Esophagus (tissue), 2 donors: ENCODE measurements around the gene ONECUT3. TPM values are rescaled to one million over a fixed set of nuclear protein-coding genes. Genes with fewer than 3 reads are reported as not detected.

Experiments
- H3K27ac ChIP-seq, 2 donors: one replicate each; pipeline ENCODE4 v1.5.1; 2013; ENCODE audit warnings: low read depth in 2 of 2, mild to moderate bottlenecking in 2 of 2, inconsistent platforms in 1 of 2, low read length in 1 of 2, moderate library complexity in 1 of 2
- H3K27me3 ChIP-seq, 2 donors: one replicate each; pipeline ENCODE4 v1.6.1; 2013; ENCODE audit warnings: low read length in 2 of 2, control low read depth in 1 of 2, mild to moderate bottlenecking in 1 of 2; ENCODE audit not compliant: insufficient read depth in 2 of 2, control insufficient read depth in 1 of 2
- H3K36me3 ChIP-seq, 2 donors: one replicate each; pipeline ENCODE4 v1.6.1; 2013; ENCODE audit warnings: low read length in 1 of 2; ENCODE audit not compliant: control insufficient read depth in 2 of 2, insufficient read depth in 2 of 2
- H3K4me1 ChIP-seq, 2 donors: one replicate each; pipeline ENCODE4 v1.6.1; 2013; ENCODE audit warnings: low read length in 1 of 2; ENCODE audit not compliant: control insufficient read depth in 2 of 2, insufficient read depth in 2 of 2
- H3K4me3 ChIP-seq, 2 donors: one replicate each; pipeline ENCODE4 v1.5.1; 2013; ENCODE audit warnings: low read length in 2 of 2, mild to moderate bottlenecking in 2 of 2, low read depth in 1 of 2, moderate library complexity in 1 of 2
- H3K9me3 ChIP-seq, 2 donors: one replicate each; pipeline ENCODE4 v1.6.1; 2013; ENCODE audit warnings: mild to moderate bottlenecking in 2 of 2, low read depth in 1 of 2, low read length in 1 of 2, moderate library complexity in 1 of 2; ENCODE audit not compliant: control insufficient read depth in 2 of 2, insufficient read depth in 1 of 2
- WGBS, 2 donors: extraction: QIAGEN DNeasy Blood & Tissue Kit; methylation state at CpG; one replicate each; pipeline ENCODE4 v1.1.7; 2013; 5-methylcytosine and 5-hydroxymethylcytosine counted together
- polyA plus RNA-seq, 2 donors: library from polyadenylated mRNA; stranded (reverse); fragments of 200-250 nt; gene quantifications; one replicate each; pipeline ENCODE4 v1.2.3, GENCODE V29; 2013
- donor health status: healthy with polysubstance abuse.
- donor health status: Bipolar disorder and iron deficiency.

Gene ONECUT3
- polyA plus RNA-seq, 2 donors, result under 0.01 TPM; not detected in 1

GRCh38 chr19:1816530-1817298, 63.4 kb downstream of the ONECUT3 start:
- Histone ChIP-seq H3K36me3 (peaks cover 17 to 53% of the 10 kb centered on the region in 2 donors), H3K4me3 (no peak overlapping the region), H3K9me3 (no peaks in the 10 kb centered on the region), H3K4me1 (peaks cover 3 to 5% of the 10 kb centered on the region in 2 donors), H3K27ac (no peak overlapping the region), H3K27me3 (no peaks in the 10 kb centered on the region)
- 91% methylated on average over 32 to 36 of the region's 36 CpGs for WGBS, 2 donors

DNA sequence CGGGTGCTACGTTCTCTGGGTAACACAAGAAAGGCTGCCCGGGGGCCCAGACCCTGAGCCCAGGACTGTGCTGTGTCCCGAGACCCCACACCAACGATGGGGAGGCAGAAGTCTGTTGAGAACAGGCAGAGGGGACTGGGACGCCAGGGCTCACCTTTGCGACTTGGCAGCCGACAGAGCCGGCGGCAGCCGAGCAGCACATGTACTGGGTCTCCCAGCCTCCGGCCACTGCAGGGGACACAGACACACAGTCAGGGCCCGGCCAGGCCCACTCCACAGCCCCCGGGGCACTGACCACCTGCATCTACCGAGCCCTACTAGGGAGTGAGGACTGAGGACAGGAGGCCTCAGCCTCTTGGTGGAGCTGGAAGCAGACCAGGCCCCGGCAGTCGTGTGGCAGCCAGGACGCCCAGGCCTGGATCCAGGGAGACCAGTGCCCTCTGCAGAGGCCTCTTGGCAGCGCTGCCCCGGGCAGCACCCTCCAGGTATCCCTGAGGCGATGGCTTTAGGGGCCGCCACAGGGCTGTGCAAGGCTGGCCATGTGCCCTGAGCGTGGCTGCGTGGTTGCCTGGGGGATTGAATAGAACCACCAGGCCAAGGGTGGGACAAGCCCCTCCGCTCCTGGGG, 64.4 kb downstream of the ONECUT3 start:
- Histone ChIP-seq H3K27me3 (no peaks in the 10 kb centered on the region), H3K27ac (no peak overlapping the region), H3K9me3 (no peaks in the 10 kb centered on the region), H3K36me3 (peaks cover 17 to 61% of the 10 kb centered on the region in 2 donors), H3K4me3 (no peak overlapping the region), H3K4me1 (peaks cover 3 to 5% of the 10 kb centered on the region in 2 donors)
- WGBS, 2 donors, result 87 to 91% methylated on average over 24 to 25 of the region's 25 CpGs

DNA sequence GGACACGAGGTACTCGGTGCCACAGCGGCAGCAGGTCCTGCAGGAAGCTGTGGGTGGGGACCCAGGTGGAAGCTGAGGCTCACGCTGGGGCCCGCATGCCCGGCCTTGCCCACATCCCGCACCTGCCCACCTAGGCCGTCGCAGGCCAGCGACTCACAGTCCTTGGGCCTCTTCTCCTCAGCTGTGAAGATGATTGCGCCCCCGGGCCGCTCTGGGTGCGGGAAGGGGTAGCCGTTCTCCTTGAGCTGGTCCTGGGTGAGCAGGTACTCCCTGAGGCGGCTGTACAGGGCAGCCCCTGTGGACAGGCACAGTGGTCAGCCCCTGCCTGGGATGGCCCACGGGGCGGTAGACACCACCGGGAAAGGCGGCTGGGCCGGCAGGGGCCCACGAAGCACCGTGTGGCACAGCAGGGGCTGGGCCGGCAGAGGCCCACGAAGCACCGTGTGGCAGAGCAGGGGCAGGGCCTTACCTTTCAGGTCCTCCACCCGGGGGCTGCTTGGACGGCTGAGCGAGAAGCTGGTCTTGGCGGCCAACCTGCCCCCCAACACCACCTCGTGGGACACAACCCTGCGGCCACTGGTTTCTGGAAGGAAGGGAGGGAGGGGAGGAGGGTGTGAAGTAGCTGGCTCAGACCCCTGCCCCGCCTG, 65.4 kb downstream of the ONECUT3 start:
- H3K27me3 ChIP-seq, result no peaks in the 10 kb centered on the region
- H3K4me3 ChIP-seq, result no peak overlapping the region
- no peak overlapping the region for H3K27ac ChIP-seq
- no peaks in the 10 kb centered on the region for H3K9me3 ChIP-seq
- H3K4me1 ChIP-seq, result no peaks in the 10 kb centered on the region
- 85 to 90% methylated on average over 33 of the region's 33 CpGs for WGBS, 2 donors
- H3K36me3 ChIP-seq, result peaks cover 25 to 70% of the 10 kb centered on the region in 2 donors

- WGBS, 2 donors, result 88 to 91% methylated on average over 43 of the region's 43 CpGs
- H3K4me1 ChIP-seq, result no peaks in the 10 kb centered on the region
- H3K36me3 ChIP-seq, result peaks cover 25 to 74% of the 10 kb centered on the region in 2 donors
These were observed 66.3 kb downstream of the ONECUT3 start for GRCh38 chr19:1819341-1820255.

DNA sequence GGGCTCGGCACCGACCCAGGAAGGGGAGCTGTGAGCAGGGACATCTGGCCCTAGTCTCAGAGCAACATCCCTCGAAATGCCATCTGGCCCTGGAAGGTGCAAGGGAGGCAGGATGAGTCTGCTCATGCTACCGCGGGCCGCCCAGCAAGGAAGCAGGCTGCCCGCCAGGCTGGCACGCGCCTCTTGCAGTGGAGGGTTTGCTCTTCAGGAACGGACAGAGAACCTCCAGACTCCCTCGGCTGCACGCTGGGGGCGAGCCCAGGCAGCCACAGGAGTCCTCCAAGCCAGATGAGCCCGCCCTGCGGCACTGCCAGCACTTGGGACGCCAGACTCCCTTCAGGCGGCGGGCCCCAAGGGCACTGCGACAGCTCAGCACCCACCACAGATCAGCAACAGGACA, 68.9 kb downstream of the ONECUT3 start:
- no peaks in the 10 kb centered on the region for H3K9me3 ChIP-seq
- WGBS, 2 donors, result 74 to 78% methylated on average over 19 of the region's 19 CpGs
- H3K4me3 ChIP-seq, result no peak overlapping the region
- no peak overlapping the region for H3K27ac ChIP-seq
- H3K4me1 ChIP-seq, result no peaks in the 10 kb centered on the region
- H3K27me3 ChIP-seq, result no peaks in the 10 kb centered on the region
- peaks cover 21 to 64% of the 10 kb centered on the region in 2 donors for H3K36me3 ChIP-seq

More at GRCh38 chr19:1819341-1820255, 66.3 kb downstream of the ONECUT3 start:
- Histone ChIP-seq H3K27me3 (no peaks in the 10 kb centered on the region), H3K27ac (no peak overlapping the region), H3K9me3 (no peaks in the 10 kb centered on the region), H3K4me3 (no peak overlapping the region)

DNA sequence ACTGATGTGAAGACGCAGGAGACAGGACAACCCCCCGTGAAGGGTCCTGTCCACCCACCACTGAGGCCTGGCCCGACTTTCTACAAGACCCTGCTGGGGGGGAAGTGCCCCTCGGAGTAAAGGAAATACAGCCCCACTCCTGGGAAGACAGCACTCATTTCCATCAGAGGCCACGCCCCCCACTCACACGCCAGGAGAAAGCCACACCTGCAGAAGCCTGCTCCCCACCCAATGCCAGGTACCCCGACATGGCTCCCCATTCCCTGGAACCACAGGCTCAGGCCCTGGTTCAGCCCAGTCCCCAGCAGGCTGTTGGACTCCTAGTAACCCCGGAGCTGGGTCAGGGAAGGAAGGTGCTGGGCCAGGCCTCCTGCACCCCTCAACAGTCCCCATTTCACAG, 69.7 kb downstream of the ONECUT3 start:
- no peak overlapping the region for H3K4me3 ChIP-seq
- H3K4me1 ChIP-seq, result no peaks in the 10 kb centered on the region
- H3K27ac ChIP-seq, result no peak overlapping the region
- peaks cover 21 to 62% of the 10 kb centered on the region in 2 donors for H3K36me3 ChIP-seq
- H3K9me3 ChIP-seq, result no peaks in the 10 kb centered on the region
- 81 to 85% methylated on average over 8 of the region's 8 CpGs for WGBS, 2 donors
- H3K27me3 ChIP-seq, result no peaks in the 10 kb centered on the region

GRCh38 chr19:1823539-1824251, 70.4 kb downstream of the ONECUT3 start:
- H3K4me3 ChIP-seq, result no peak overlapping the region
- H3K36me3 ChIP-seq, result peaks cover 17 to 62% of the 10 kb centered on the region in 2 donors
- no peak overlapping the region for H3K27ac ChIP-seq
- no peaks in the 10 kb centered on the region for H3K9me3 ChIP-seq
- peaks cover 0 to 3% of the 10 kb centered on the region in 2 donors for H3K4me1 ChIP-seq
- 91 to 93% methylated on average over 35 to 36 of the region's 36 CpGs for WGBS, 2 donors
- H3K27me3 ChIP-seq, result no peaks in the 10 kb centered on the region

DNA sequence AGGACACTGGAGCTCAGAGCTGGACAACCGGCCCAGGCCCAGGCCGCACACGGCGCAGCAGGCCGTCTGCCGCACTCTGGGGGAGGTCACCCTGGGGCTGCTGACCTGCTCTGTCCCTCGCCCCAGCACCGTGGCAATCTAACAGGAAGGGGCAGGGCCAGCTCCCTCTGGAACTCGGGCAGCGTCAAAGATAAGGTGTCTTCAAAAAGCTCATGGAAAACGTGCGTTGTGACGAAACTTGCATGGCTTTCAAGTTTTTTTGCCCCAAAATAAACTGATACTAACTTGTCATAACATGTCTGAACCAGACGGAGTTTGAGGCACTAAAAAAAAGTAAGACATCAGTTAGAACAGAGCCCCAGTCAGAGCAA, 70.9 kb downstream of the ONECUT3 start:
- no peak overlapping the region for H3K4me3 ChIP-seq
- peaks cover 0 to 6% of the 10 kb centered on the region in 2 donors for H3K4me1 ChIP-seq
- 78 to 80% methylated on average over 14 of the region's 14 CpGs for WGBS, 2 donors
- H3K9me3 ChIP-seq, result no peaks in the 10 kb centered on the region
- no peaks in the 10 kb centered on the region for H3K27me3 ChIP-seq
- no peak overlapping the region for H3K27ac ChIP-seq
- H3K36me3 ChIP-seq, result peaks cover 13 to 61% of the 10 kb centered on the region in 2 donors
